ENCODE data around the gene DNAH11. TPM values are rescaled to one million over a fixed set of nuclear protein-coding genes. Genes with fewer than 3 reads are reported as not detected.

Gene DNAH11
- total and polyA plus RNA-seq, 2 of the 13 experiments (the other 11 are each of a cell fraction or from before 2014, with no cell fraction given) = not detected

- Histone ChIP-seq H3K27me3 (ENCODE audit: control insufficient read depth in 1 of 2, insufficient read depth in 2 of 2, low read length in 2 of 2) (peaks cover 0 to 3% of the 10 kb centered on the region in 2 experiments; a peak in 2 of 5 replicates), H3K4me3 (replicated peaks in 1 of 3; ENCODE audit: insufficient read depth in 1 of 3, low read depth in 2 of 3, low read length in 3 of 3) (no peak overlapping the region), H2AFZ (ENCODE audit: low read length) (no peak overlapping the region), H4K20me1 (ENCODE audit: insufficient read depth, low read length) (no peaks in the 10 kb centered on the region), H3K36me3 (replicated peaks in 1 of 2; ENCODE audit: control insufficient read depth in 1 of 2, insufficient read depth in 2 of 2, low read length in 2 of 2) (no peaks in the 10 kb centered on the region), H3K9me3 (ENCODE audit: low read length) (no peaks in the 10 kb centered on the region), H3K4me1 (ENCODE audit: insufficient read depth, low read length) (no peaks in the 10 kb centered on the region), H3K4me2 (ENCODE audit: low read depth, low read length) (no peak overlapping the region), H3K27ac (ENCODE audit: extremely low read length, insufficient read depth, low read length) (no peak overlapping the region), H3K9ac (ENCODE audit: insufficient read depth, low read depth, low read length) (no peak overlapping the region), H3K79me2 (ENCODE audit: insufficient read depth, low read length) (no peaks in the 10 kb centered on the region)
- in situ Hi-C loops (cut with HindIII; ENCODE audit: extremely low pct_ligation_motif_present, low pct_unique_long_range_greater_than_20kb) (no loop called here), intact Hi-C loops (cut with micrococcal nuclease; ENCODE audit: unreplicated experiment) (no loop called here)
- ATAC-seq = no peak
- TF ChIP-seq, protein P1, sequence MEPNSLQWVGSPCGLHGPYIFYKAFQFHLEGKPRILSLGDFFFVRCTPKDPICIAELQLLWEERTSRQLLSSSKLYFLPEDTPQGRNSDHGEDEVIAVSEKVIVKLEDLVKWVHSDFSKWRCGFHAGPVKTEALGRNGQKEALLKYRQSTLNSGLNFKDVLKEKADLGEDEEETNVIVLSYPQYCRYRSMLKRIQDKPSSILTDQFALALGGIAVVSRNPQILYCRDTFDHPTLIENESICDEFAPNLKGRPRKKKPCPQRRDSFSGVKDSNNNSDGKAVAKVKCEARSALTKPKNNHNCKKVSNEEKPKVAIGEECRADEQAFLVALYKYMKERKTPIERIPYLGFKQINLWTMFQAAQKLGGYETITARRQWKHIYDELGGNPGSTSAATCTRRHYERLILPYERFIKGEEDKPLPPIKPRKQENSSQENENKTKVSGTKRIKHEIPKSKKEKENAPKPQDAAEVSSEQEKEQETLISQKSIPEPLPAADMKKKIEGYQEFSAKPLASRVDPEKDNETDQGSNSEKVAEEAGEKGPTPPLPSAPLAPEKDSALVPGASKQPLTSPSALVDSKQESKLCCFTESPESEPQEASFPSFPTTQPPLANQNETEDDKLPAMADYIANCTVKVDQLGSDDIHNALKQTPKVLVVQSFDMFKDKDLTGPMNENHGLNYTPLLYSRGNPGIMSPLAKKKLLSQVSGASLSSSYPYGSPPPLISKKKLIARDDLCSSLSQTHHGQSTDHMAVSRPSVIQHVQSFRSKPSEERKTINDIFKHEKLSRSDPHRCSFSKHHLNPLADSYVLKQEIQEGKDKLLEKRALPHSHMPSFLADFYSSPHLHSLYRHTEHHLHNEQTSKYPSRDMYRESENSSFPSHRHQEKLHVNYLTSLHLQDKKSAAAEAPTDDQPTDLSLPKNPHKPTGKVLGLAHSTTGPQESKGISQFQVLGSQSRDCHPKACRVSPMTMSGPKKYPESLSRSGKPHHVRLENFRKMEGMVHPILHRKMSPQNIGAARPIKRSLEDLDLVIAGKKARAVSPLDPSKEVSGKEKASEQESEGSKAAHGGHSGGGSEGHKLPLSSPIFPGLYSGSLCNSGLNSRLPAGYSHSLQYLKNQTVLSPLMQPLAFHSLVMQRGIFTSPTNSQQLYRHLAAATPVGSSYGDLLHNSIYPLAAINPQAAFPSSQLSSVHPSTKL (CRISPR knock-in tag; IDR thresholded peaks at IDR 0.05) = no peak
- TF ChIP-seq, protein P2, sequence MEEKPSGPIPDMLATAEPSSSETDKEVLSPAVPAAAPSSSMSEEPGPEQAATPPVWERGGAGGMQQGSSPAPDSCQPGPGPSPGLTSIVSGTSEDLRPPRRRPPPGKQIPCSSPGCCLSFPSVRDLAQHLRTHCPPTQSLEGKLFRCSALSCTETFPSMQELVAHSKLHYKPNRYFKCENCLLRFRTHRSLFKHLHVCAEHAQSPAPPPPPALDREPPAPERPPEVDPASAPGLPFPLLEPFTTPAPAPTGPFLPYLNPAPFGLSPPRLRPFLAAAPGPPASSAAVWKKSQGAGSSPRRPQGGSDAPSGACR (CRISPR knock-in tag; IDR thresholded peaks at IDR 0.05) = no peak
- no peak for TF ChIP-seq ADNP (CRISPR knock-in tag; IDR thresholded peaks at IDR 0.05)
- TF ChIP-seq GMEB1 (CRISPR knock-in tag; IDR thresholded peaks at IDR 0.05; ENCODE audit: borderline replicate concordance) = no peak
- TF ChIP-seq, protein P3, sequence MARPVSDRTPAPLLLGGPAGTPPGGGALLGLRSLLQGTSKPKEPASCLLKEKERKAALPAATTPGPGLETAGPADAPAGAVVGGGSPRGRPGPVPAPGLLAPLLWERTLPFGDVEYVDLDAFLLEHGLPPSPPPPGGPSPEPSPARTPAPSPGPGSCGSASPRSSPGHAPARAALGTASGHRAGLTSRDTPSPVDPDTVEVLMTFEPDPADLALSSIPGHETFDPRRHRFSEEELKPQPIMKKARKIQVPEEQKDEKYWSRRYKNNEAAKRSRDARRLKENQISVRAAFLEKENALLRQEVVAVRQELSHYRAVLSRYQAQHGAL (CRISPR knock-in tag; IDR thresholded peaks at IDR 0.05; ENCODE audit: not compliant biosample characterization) = no peak
- TF ChIP-seq ZFP36L1 (CRISPR knock-in tag; IDR thresholded peaks at IDR 0.05) = no peak
- no peak for TF ChIP-seq SAP130 (CRISPR knock-in tag; IDR thresholded peaks at IDR 0.05; ENCODE audit: low read depth)
- ChIA-PET CTCF (ENCODE audit: low intra/inter-chr PET ratio, low total read pairs) (no interaction called here), POLR2A (no interaction called here)
- no peak for FAIRE-seq
- no TSS peak for BruUV-seq (replicated peaks)
- no peak for DNase-seq (ENCODE audit: low spot score)
- 13% methylated on average over 8 of the region's 8 CpGs for WGBS (ENCODE audit: low lambda C conversion rate)
Observed at GRCh38 chr7:21948887-21949540, 406.2 kb downstream of the DNAH11 start.

Other genes with a start within 250 kb of the DNAH11 start
- gene SP4, start 115.0 kb upstream of the DNAH11 start, total RNA-seq (2016; rRNA removed; fragmentation: Illumina TruSeq; extraction: Trizol) = 4.8 and 6.5 TPM in 2 replicates
- gene SP4, start 115.0 kb upstream of the DNAH11 start, polyA plus RNA-seq (2011; rRNA removed) = 2.7 TPM in 2 replicates

Data from HepG2 (cell line).